Islet precursor cell (in vitro differentiated cells): ENCODE measurements around the gene TNNI3K.

Source experiments
- DNase-seq: peaks from one replicate; pipeline ENCODE4 v3.0.0-alpha.2; 2018

TNNI3K gene

GRCh38 chr1:74395571-74395970 is 160.4 kb downstream of the TNNI3K start:
- DNase-seq, result no peak

DNA sequence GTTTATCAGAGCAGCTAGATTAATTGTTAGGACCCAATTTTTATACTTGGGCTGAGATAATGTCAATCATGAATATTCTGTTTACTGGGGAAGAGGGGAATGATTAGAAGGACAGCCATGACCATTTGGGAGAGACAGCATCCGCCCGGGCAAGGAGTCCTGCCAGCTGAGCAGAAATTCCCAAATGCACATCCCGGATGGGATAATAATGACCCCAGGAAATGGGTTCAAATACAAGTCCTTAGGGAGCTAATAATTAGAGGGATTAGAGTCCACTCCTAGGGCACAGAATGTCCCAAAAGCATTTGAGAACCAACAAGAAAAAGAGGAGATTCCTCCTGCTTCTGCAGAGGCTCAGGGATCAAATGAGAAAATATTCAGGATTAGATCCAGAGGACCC is 161.3 kb downstream of the TNNI3K start:
- no peak for DNase-seq

- DNase-seq, result no peak
Measured at GRCh38 chr1:74396933-74397332, 161.7 kb downstream of the TNNI3K start.

- no peak for DNase-seq
Measured at GRCh38 chr1:74399249-74399648, 164.1 kb downstream of the TNNI3K start.

- DNase-seq, result no peak
Measured at GRCh38 chr1:74402873-74403272, 167.7 kb downstream of the TNNI3K start.

- DNase-seq, result no peak
Measured at GRCh38 chr1:74403606-74404005, 168.4 kb downstream of the TNNI3K start.

- no peak for DNase-seq
Measured at GRCh38 chr1:74406759-74407158, 171.6 kb downstream of the TNNI3K start.

DNA sequence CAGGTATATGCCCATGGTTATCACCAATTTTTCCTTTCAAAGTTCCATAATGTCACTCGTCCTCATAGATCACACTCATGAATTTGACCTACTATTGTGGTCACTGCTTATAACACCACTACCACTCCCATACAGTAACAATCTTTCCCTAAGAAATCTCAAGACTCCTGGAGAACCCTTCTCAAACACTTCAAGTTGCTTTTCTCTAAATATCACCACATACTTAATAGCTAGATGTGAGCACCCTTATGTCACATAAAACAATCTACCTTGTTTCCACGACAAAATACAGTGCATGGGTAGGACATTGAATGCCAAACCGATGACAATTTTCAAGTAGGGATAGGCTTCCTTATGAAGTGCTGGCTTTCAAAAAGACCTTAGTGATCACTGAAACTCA is 172.7 kb downstream of the TNNI3K start:
- DNase-seq, result no peak

DNA sequence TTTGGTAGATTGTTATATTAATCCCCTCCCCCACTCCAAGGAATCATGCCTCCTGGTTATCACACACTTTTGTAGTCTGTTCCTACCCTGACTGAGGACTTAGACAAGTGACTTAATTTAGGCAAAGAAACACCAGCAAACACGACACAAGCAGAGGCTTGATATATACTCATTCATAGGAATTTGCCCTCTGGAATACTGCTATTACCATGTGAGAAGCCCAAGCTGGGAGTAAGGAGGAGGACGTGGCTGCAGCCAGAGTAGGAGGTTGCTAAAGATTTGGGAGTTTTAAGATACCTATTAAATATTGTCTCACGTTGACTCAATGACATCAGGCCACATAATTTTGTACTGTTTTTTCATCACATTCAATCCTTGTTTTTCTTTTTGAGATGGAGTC is 177.1 kb downstream of the TNNI3K start:
- DNase-seq, result no peak

GRCh38 chr1:74415935-74416334 is 180.7 kb downstream of the TNNI3K start:
- no peak for DNase-seq

DNA sequence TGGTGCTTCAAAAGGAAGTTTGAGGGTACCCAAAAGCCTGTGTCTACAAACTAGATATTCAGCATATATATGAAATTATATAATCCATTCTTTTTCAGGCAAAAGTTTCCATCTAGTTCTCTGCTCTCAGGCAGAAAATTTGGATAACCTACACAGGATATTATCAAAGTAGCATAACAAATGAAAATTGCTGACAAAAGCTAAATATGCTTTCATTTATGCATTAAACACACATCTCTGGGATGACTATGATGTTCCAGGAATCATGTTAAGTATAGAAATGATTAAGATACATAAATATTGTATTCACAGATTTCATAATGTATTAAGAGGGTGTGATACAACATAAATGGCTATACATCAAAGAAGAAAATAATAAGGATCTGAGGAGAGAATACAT is 184.4 kb downstream of the TNNI3K start:
- DNase-seq, result no peak

DNA sequence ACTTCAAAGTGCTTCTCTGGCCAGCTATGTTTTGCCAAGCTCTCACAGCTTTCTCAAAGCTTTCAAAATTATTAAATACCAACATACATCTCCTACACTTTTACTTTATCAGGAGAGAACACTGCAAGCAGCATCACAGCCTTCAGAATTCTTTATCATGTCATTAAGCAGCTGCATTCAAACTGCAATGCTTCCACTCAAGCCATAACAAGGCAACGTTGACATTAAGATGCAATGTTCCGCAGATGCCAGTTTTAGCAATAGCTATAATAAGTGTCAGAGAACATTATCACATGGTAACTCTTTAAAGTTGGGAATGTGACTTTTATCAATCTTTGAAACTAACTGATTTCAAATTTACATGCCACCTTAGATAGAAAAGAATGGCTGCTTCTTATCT is 185.3 kb downstream of the TNNI3K start:
- DNase-seq, result no peak

- no peak for DNase-seq
Measured at GRCh38 chr1:74422421-74423292, 187.5 kb downstream of the TNNI3K start.

DNA sequence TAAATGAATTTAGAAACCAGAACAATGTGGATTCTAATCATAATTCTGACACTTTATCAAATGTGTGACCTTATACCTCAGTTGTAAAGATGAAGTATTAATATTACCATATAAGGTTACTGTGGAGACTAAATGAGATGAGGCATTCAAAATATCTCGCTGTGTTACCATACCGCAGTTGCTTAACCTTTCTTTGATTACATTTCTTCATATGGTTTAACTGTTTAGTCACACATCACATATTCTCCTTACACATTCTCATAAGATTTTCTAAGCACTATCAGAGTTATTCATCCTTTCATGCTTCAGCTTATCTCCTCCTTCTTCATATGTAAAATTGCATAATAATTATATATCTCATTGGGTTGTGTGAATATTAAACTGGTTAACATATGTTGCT is 188.3 kb downstream of the TNNI3K start:
- no peak for DNase-seq

DNA sequence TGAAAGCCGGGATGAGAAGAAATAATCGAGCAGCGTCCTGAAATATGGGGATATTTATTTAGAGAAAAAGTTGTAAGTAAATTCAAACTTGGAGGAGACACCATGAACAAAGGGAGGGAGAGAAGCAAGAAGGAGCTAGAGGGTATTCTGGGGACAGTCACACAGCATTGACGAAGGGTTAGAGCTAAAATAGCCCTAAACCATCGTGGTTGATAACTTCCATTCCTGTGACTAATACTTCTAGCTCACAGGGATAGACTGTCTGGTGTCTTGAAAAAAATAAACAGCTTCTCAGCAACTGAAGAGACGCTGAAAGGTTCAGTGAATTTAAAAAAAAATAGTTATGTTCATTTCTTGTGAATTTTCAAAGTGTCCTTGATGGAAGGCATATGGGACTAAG is 190.5 kb downstream of the TNNI3K start:
- no peak for DNase-seq

- no peak for DNase-seq
Measured at GRCh38 chr1:74426208-74426937, 191.2 kb downstream of the TNNI3K start.

- DNase-seq, result no peak
Measured at GRCh38 chr1:74427681-74428080, 192.5 kb downstream of the TNNI3K start.

GRCh38 chr1:74429580-74429979 is 194.4 kb downstream of the TNNI3K start:
- DNase-seq, result no peak

- DNase-seq, result no peak
Measured at GRCh38 chr1:74430342-74430934, 195.3 kb downstream of the TNNI3K start.

DNA sequence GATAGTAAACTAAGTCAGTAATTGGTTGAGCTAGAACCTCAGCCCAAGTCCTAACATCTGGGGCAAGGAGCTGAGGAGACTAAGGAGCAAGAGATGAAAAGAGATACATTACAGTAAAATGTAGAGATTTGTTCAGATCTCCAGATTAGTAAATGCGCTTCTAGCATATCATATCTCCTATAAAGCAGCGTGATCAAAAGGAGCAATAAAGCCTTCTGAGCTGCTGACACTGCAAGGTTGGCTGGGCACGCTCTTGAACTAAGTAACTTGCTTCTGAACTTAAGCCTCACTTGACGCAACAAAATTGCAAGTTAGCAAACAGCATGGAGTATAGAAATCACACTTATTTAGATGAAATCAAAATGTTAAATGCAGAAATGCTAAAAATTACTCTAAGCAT is 196.3 kb downstream of the TNNI3K start:
- DNase-seq, result no peak

- no peak for DNase-seq
Measured at GRCh38 chr1:74432325-74432724, 197.1 kb downstream of the TNNI3K start.

DNA sequence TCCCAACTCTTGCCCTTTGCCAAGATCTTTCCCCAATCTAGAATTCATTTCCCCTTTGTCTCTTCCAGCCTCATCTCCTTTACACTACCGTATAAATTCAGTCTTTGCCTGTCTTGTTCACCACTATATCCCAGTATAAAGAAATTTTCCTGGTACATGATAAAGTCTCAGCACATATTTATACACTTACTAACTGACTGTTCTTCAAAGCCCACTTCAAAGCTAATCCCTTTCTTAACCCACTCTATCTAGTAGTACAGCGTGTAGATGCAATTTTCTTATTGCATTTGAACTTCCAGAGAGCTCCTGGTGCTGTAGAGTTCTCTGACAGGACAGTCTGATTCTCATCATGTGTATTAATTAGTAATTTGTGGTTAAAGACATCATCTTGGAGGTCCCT is 199.1 kb downstream of the TNNI3K start:
- no peak for DNase-seq

DNA sequence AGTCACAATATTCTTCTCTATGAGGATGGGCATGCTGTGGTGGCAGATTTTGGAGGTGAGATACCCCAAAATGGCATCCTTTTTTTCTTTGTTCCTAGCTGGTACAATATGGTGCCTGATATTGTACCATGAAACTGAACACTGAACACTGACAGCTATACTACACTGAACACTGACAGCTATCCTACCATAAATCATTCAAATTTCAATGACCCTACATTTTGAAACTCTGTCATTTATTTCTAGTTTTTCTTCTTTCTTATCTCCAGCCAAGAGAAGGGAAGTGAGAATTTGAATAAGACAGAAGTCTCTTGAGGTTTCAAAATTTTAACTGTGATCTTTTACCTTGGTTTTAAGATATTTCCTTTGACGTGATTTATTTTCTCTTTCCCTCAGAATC is 200.9 kb downstream of the TNNI3K start:
- no peak for DNase-seq

- DNase-seq, result no peak
Measured at GRCh38 chr1:74437035-74437434, 201.8 kb downstream of the TNNI3K start.
